HEK293T (cell line): ENCODE measurements around the gene PGA4.
"Not testable (repeated sequence)": the region's sequence is repeated elsewhere in the genome, so short reads cannot be mapped to it uniquely, and the experiment has no call there.

Source experiments
- BHLHE40 ChIP-seq: fragments of 450-650 bp; IDR thresholded peaks from 2 replicates; pipeline ENCODE4 v1.6.1; 2016; ENCODE audit warnings: mild to moderate bottlenecking, moderate library complexity, borderline replicate concordance
- CTBP1 ChIP-seq: fragments of 450-650 bp; IDR thresholded peaks from 2 replicates; pipeline ENCODE4 v1.6.1; 2016; ENCODE audit warnings: borderline replicate concordance
- ELF4 ChIP-seq: fragments of 450-650 bp; IDR thresholded peaks from 2 replicates; pipeline ENCODE4 v1.6.1; 2017; ENCODE audit warnings: antibody characterized with exemption
- FOXA1 ChIP-seq: fragments of 450-650 bp; IDR thresholded peaks from 2 replicates; pipeline ENCODE4 v1.6.1; 2016; ENCODE audit warnings: mild to moderate bottlenecking
- FOXM1 ChIP-seq: fragments of 450-650 bp; IDR thresholded peaks from 2 replicates; pipeline ENCODE4 v1.6.1; 2017; ENCODE audit warnings: mild to moderate bottlenecking, borderline replicate concordance
- HDGF ChIP-seq: fragments of 450-650 bp; IDR thresholded peaks from 2 replicates; pipeline ENCODE4 v1.6.1; 2017; ENCODE audit warnings: antibody characterized with exemption, borderline replicate concordance
- NFRKB ChIP-seq: fragments of 450-650 bp; IDR thresholded peaks from 2 replicates; pipeline ENCODE4 v1.6.1; 2016; ENCODE audit warnings: mild to moderate bottlenecking, moderate library complexity
- SP1 ChIP-seq: fragments of 450-650 bp; IDR thresholded peaks from 2 replicates; pipeline ENCODE4 v1.6.1; 2017
- SUZ12 ChIP-seq: fragments of 450-650 bp; IDR thresholded peaks from 2 replicates; pipeline ENCODE4 v1.6.1; 2016; ENCODE audit warnings: mild to moderate bottlenecking
- TARDBP ChIP-seq: fragments of 450-650 bp; IDR thresholded peaks from 2 replicates; pipeline ENCODE4 v1.6.1; 2016

DNA sequence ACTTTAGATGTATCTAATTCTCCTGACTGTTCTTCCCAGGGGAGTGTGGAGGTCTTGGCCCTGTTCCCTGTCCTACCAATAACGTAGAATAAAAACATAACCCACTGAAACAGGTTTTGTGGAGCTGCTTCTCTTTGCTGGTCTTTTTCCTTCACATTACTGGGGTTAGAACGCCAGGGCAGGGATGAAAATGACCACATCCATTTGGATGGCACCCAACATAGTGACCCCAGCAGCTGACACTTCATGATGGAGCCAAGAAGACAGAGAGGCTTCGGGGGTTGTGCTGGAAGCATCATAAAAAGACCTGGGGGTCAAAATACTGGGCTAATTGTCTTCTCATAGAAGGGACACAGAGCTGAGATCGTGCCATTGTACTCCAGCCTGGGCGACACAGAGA, 9.4 kb downstream of the PGA4 start:
- TF ChIP-seq CTBP1, SP1, TARDBP, NFRKB, SUZ12, BHLHE40, HDGF, FOXA1, FOXM1, ELF4: not testable (repeated sequence)
